NOMO-1 (cell line): ENCODE data around the gene RNPS1.

Experiments
- DNase-seq, 2 experiments: peaks; one replicate each; lab custom pipeline; 2025; ENCODE audit not compliant: unreplicated experiment in 2 of 2; lab: John Stamatoyannopoulos, UW

RNPS1 gene

GRCh38 chr16:2216330-2216729 lies 51.6 kb downstream of the RNPS1 start:
- DNase-seq = no peak

GRCh38 chr16:2214719-2214968 lies 53.3 kb downstream of the RNPS1 start, which contains the start of gene PGP:
Gene PGP (minus strand): TSS chr16:2214840. CDS start chr16:2214777, 63 bp downstream.
- DNase-seq = no peak

DNA sequence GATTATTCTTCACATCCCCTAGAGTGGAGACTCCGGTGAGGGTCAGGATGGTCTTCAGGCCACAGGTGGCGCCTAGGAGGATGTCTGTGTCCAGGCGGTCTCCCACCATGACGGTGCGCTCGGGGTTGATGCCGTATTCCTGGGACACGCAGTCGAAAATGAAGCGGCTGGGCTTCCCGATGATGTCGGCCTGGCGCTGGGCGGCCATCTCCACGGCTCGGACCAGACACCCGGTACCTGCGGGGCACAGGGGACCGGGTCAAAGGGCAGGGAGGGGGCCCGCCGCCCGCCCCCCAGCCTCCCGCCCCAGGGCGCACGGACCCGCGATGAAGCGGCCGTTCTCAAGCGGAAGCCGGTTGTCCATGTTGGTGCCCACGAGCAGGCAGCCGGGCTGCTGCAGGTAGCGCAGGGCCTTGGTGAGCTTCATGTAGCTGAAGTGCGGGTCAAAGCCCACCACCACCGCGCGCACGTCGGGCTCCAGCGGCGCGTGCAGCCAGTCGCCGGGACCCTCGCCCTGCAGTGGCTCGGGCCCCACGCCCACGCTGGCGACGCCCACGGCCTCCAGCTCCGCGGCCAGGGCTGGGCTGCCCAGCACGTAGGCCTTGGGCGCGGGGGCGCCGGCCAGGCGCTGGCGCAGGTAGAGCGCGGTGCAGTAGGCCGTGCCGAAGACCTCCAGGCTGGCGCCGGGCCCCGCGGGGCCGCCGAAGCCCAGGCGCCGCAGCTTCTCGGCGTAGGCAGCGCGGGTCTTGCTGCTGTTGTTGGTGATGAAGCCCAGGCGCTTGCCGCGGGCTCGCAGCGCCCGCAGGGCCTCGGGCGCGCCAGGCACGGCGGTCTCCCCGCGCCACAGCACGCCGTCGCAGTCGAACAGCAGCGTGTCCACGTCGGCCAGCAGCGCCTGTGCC lies 53.9 kb downstream of the RNPS1 start:
- DNase-seq = peak in 1 of 2 experiments; percentile 5

GRCh38 chr16:2212362-2213324 lies 55.3 kb downstream of the RNPS1 start:
- peak; percentile 33 to 50 for DNase-seq

DNA sequence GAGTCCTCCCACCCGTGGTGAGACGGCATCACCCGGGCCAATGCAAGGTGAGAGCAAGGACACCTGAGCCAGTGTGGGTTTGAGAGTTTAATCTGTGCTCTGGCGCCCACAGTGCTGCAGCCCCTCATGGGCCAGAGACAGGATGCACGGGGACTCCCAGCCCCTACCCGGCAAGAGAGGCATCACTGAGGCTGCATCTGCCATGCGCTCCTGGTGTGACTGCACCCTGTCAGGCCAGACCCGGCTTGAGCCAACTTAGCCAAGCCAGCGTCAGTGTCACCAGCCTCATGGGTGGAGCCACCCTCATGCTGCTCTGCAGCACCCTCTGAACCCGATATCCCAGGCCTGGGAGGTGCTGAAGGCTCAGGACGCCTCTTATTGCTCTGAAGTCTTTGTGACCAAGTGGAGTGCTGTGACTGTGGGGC lies 56.0 kb downstream of the RNPS1 start:
- no peak for DNase-seq

DNA sequence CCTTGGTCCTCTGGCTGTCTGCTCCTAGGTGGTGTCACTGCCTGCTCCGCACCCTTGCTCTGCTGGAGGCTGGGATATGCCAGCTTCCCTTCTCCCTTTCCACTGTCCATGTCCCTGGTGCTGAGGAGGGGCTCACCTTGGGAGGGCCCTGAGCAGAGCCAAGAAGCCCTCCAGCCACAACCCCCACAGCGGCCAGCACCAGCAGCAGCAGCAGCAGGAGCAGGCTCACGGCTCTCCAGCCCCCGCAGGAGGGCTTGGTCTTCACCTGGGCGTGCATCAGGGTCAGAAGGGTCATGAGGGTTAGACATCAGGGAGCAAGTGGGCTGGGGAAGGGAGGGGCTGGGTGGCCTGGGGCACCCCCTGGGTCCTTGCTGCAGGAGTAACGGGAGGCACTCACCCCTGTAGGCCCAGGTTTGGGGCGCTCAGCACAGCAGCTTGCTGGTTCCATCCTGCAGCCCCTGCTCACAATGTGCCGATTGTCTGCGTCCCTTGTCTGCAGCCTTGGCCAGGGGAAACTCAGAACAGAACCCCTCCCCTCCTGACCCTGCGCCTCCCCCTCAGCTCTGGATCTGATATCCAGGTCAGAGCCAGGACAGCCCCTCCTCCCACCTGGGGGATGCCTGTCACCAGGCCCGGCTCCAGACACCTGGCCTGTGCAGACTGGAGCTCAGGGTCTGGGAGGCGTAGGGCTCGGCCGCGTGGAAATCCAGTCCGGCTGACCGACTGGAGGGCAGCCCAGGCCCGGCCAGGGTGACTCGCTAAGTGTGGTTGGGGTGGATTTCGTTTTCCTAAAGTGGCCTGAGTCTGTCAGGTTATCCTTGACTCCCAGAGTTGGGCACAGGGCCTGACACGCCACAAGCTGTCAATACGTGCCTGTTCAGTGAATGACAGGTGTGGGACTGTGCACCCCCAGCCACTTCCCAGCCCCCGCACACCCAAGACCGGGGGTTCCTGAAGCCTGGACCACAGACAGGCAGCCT lies 57.2 kb downstream of the RNPS1 start, which contains the start of gene BRICD5:
TSS of gene BRICD5 (minus strand) at position 478 of the 980 bp plus-strand sequence. CDS start at position 448, 30 bp downstream.
- DNase-seq = no peak

DNA sequence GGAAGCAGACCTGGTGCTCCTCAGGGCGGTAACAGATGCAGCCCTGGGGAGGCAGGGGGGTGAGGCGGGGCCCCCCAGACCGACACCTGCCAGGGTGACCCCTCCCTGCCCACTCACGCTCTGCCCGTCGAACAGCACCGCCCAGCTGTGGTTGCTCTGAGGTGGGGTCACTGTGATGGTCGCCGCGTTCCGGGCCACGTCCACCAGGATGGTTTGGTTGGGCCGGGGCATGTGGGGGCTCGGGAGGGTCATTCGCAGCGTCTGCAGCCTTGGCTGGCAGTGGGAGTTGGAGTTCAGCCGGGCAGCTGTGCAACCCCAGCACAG lies 58.0 kb downstream of the RNPS1 start:
- no peak for DNase-seq

DNA sequence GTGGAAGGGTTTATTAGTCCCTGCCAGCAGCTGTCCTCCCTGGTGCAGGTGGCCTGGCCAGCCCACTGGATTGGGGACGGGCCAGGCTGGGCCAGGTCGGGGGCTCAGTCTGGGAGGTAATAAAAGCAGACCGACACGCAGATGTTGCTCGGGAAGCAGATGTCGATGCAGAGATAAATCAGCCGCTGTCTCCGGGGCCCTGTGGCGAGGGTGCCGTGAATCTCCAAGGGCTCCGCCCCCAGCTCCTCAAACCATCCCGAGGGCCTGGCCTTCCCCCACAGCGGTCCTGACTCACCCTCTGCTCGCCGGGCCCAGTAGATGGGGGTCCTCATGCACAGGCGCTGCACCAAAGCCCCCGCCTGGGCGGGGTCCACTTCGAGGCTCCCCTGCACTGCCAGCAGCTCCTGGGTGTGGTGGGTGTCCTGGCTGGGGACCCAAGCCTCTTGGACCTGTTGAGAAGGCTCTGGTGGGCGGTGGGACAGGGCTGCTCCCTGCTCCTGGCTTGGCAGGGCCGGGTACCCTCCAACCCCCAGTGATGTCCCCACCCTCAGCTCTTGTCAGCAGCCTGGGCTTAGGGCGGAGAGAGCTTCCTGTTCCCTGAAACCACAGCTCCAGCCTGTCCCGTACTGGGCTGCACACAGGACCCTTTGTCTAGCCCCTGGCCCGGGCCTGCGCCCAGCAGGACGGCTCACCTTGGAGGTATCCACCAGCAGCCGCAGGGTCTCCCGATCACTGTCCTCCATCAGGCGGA lies 58.5 kb downstream of the RNPS1 start:
- DNase-seq = no peak

DNA sequence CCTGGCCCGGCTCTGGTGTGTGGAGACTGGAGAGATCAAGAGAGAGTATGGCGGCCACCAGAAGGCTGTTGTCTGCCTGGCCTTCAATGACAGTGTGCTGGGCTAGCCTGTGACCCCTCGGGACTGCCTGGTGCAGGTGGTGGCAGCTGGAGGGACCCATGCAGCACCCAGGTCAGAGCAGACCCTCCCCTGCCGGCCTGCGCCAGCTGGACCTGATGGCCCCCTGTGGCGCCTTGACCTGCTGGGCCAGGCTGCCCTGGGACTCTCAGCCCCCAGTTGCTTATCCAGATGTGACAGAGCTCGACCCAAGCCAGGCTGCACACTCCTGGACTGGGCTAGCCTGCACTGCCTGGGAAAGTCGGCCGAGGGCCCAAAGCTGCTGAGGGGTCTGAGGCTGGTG lies 59.2 kb downstream of the RNPS1 start:
- DNase-seq = no peak

DNA sequence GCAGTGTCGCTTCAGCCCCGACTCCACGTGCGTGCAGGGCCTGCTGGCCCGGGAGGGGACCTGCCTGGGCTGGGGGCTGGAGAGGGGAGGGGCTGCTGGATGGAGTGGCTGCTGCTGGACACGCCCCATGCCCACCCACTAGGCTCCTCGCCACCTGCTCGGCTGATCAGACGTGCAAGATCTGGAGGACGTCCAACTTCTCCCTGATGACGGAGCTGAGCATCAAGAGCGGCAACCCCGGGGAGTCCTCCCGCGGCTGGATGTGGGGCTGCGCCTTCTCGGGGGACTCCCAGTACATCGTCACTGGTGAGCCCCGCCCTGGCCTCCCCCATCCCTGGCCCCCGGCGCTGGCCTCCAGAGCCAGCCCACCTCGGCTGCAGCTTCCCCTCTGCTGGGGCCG lies 59.6 kb downstream of the RNPS1 start:
- DNase-seq = no peak

DNA sequence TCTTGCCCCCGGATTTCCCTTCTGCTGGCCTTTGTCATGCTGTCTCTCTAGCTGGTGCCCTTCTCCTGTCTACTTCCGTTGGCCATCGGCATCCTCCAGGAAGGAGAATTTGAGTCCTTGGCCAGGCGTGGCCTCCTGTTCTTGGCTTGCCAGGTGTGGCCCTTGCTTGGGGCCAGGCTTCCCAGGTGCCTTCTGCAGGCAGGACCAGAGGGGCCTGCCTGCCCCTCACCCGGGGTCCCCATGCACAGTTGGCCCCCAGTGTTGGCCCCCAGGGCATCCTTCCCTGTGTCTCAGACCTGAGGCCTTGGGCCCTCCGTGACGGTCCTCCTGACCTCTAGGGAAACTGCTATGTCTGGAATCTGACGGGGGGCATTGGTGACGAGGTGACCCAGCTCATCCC lies 60.1 kb downstream of the RNPS1 start:
- DNase-seq = no peak

GRCh38 chr16:2206780-2207433 lies 61.0 kb downstream of the RNPS1 start:
- no peak for DNase-seq

DNA sequence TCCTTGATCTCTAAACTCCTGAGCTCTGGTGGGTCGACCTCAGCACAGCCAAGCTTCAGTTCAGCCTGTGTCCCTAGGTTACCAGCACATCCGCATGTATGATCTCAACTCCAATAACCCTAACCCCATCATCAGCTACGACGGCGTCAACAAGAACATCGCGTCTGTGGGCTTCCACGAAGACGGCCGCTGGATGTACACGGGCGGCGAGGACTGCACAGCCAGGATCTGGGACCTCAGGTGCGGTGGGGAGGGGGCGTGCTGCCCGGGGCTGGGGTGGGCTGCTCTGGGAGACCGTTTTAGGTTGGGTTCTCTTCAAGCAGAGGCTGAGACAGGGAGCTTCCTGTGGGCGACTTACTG lies 61.5 kb downstream of the RNPS1 start:
- DNase-seq = no peak

- DNase-seq = no peak
These were observed 62.0 kb downstream of the RNPS1 start for GRCh38 chr16:2205967-2206313.

- DNase-seq = peak; percentile 74 to 82
These were observed 62.6 kb downstream of the RNPS1 start, which contains the start of gene MLST8 for GRCh38 chr16:2205104-2205966. Gene MLST8 (plus strand): TSS chr16:2205454. CDS start chr16:2206086, 632 bp downstream.

DNA sequence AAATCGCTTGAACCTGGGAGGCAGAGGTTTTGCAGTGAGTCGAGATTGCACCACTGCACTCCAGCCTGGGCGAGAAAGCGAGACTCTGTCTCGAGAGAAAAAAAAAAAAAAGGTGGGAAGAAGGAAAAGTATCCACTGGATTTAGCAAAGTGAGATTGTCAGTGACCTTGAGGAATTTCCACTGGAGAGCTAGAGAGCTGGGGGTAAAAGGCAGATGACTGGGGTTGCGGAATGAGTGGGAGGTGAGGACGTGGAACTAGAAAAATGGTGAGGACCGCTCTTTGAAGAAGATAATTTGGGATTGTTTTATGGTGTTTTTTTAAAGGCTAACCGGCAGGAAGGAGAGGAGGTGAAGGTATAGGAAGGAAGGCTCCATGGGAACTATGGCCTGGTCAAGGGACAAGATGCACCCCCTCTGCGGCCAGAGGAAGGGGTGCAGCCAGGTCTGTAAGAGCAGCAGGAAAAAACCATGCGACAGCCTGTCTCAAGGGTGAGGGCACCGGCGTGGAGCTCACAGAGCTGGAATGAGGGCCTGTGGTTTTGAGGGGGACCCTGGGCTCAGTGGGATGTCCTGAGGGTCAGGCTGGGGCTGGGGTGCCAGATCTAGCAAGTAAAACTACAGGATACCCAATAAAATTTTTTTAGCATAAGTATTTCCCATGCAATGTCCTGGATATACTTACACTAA lies 63.4 kb downstream of the RNPS1 start:
- no peak for DNase-seq
